HG02642 (cell line): ENCODE results near the gene ARRB1.
"Not testable (repeated sequence)": the region's sequence is repeated elsewhere in the genome, so short reads cannot be mapped to it uniquely, and the experiment has no call there.

Source experiments
- ATAC-seq: cut with Tn5 transposase; IDR thresholded peaks from one replicate; pipeline ENCODE4 v1.9.1; 2021; ENCODE audit warnings: mild to moderate bottlenecking; ENCODE audit not compliant: unreplicated experiment, poor library complexity

Gene ARRB1

GRCh38 chr11:75325713-75326438, 25.6 kb downstream of the ARRB1 start:
- ATAC-seq: no peak

GRCh38 chr11:75324740-75325139, 26.7 kb downstream of the ARRB1 start:
- no peak for ATAC-seq

DNA sequence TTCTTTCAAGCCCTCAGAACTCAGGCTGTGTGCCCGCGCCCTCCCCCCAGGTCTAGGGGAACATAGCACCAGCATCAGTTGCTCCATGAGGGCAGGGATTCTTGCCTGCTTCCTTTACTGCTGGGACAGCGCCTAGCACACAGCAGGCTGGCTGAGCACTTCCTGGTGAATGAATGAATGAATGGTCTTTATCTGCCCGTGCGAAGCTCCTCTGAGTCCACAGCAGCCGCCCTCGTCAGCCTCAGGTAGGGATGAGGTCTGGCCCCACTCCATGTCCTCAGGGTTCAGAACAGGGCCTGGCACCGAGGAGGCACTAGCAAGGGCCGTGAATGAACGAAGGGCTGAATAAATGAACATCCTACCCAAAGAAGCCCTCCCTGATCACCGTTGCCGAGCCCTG, 27.3 kb downstream of the ARRB1 start:
- ATAC-seq: no peak

- no peak for ATAC-seq
Measured at GRCh38 chr11:75323609-75324008, 27.9 kb downstream of the ARRB1 start.

DNA sequence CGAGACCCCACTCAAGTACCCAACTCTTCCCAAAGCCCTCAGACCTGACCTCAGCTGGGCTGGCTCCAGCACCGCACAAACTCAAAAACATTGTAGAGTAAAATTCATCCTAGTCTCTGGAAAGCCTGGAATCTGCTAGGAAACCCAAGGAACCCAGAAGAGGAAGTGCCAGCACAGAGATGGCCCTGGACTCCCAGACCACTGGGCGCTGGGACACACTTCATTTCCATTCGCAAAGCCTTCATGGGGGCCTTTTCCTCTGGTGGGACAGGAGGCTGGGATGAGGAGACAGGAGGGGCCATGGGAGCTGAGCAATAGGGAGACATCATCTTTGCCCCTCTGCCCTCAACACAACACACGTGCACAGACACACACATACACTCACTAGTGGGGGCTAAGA, 30.8 kb downstream of the ARRB1 start:
- no peak for ATAC-seq

GRCh38 chr11:75320046-75320618, 31.3 kb downstream of the ARRB1 start:
- no peak for ATAC-seq

DNA sequence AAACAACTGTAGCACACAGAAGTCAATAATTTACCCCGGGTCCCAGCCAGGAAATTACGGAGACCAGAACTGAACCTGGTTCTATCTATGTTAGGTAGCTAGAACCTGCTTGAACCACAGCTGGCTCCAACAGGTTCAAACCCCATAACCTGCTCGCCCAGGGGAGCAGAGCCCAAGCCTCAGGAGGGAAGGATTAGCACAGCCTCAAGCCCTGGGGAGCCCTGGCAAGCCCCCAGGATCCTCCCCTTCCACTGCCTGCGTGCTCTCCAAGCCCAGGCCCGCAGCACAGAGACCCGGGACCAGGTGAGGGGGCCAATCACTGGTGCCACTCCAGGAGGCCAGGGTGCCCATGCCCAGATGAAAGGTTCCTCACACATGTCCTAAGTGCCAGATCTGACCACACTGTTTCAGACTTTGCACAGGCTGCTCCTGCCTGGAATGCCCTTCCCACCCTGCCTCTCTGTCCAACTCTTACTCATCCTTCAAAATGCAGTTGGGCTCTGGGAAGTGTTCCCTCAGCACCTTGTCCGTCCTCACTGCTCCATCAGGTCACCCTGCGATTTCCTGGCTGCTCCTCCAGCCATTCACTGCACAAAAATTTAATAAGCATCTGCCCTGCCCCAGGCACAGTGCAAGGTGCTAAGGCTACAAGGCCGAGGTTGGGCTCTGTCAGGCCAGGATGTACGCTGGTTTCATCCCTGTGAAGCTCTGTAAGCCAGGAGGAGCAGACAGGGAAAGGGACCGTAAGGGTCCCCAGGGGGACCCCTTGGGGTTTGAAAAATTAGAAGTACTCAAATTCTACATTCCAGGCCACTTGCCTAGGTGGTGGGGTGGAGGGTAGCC, 32.2 kb downstream of the ARRB1 start:
- ATAC-seq: no peak

- ATAC-seq: no peak
Measured at GRCh38 chr11:75317446-75318122, 33.9 kb downstream of the ARRB1 start.

GRCh38 chr11:75315439-75315805, 36.0 kb downstream of the ARRB1 start:
- no peak for ATAC-seq

DNA sequence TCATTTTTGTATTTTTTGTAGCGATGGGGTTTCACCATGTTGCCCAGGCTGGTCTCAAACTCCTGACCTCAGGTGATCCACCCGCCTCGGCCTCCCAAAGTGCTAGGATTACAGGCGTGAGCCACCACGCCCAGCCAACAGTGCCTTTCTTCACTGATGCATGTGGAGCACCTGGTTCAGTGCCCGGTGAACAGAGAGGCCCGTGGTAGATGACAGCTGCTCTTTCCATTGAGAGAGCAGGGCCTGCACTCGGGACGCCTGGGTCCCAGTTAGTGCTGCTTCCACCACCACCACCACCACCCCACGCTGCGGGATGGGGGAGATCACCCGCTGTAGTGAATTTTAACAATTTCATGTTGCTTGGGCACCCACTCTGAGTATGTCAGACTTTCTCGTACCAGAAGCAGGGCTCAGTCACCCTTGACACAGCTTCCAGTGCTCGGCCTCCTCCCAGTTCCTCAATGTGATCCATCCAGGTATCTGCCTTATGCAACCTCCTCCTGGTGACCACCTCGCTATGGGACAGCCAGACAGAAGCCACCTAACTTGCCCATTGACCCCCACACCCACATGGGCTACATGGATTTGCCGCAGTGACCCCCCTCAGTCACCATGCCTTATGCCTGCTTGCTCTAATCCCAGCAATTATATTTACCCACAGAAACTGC, 36.6 kb downstream of the ARRB1 start:
- no peak for ATAC-seq

- ATAC-seq: no peak
Measured at GRCh38 chr11:75313513-75314272, 37.8 kb downstream of the ARRB1 start.

DNA sequence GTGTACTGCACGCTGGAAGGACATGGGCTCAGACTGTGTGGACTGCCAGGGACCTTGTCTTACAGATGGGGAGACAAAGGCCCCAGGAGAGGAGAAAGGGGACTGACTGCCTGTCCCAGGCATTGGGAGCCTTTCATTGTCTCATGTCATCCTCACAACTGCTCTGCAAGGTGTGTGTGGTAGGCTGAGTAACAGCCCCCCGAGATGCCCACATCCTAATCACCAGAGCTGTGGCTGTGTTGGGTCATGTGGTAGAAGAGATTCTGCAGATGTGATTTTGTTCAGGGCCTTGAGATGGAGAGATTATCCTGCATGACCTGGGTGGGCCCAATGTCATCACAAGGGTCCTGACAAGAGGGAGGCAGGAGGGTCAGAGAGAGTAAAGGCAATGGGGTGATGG, 39.1 kb downstream of the ARRB1 start:
- no peak for ATAC-seq

DNA sequence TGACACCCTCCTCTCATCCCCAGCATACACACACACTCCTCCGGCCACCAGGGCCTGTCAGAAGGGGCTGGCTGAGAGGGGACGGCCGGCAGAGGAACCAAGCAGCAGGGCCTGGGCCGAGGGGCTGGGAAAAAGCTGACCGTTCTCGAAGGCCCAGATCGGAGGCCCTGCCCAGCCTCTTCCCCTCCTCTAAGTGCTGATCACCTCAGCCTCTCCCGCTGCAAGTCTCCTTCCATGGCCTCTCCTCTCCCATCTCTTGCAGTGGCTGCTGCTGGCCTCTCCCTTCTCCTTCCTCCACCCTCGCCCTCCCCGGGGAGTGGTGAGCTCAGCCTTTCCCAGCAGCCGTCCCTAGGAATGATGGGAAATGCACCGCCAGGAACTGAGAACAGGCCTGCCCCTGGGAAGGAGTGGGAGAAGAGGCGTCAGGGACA, 39.6 kb downstream of the ARRB1 start:
- no peak for ATAC-seq

GRCh38 chr11:75308986-75309385, 42.5 kb downstream of the ARRB1 start:
- no peak for ATAC-seq

DNA sequence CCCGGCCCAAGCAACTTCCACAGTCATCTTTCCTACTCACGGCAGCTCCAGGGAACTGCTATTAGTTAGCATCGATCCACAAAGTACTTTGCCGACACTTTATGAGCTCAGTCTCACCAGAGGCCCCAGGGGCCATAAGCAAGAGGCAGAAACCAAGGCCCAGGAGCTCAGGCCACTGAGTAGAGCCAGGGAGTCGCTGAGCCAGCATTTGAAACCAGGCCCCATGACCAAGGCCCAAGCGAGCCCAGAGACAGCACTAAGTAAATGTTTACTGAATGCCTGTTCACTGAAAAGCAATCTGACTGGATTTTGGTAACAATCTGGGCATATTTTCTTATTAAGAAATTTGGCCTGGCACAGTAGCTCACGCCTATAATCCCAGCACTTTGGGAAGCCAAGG, 43.3 kb downstream of the ARRB1 start:
- ATAC-seq: no peak

GRCh38 chr11:75307058-75307457, 44.4 kb downstream of the ARRB1 start:
- ATAC-seq: no peak

- ATAC-seq: no peak
Measured at GRCh38 chr11:75306529-75306928, 44.9 kb downstream of the ARRB1 start.

GRCh38 chr11:75305993-75306392, 45.5 kb downstream of the ARRB1 start:
- no peak for ATAC-seq

DNA sequence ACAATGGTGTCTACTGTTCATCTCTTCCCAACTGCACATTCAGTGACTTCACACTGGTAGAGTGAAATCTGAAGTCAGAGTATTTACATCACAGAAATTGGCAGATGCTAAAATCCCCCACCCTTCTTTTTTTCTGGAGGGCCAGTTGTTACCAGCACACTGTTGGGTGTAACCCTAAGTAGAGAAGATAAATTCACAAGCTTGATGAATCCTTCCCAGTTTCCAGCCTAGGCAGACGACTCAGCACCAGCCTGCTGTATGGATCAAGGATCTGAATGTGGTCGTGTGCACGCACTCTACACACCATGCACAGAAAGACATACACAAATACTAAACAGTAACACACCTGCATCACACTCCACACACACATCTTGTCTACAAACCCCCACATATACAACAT, 46.0 kb downstream of the ARRB1 start:
- no peak for ATAC-seq

DNA sequence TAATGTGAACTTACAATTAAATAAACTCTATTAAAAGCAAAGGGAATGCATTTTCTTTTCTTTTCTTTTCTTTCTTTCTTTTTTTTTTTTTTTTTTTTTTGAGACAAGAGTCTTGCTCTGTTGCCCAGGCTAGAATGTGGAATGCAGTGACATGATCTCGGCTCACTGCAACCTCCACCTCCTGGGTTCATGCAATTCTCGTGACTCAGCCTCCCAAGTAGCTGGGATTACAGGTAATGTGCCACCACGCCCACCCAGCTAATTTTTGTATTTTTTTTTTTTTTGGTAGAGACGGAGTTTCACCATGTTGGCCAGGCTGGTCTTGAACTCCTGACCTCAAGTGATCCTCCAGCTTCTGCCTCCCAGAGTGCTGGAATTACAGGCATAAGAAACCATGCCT, 46.5 kb downstream of the ARRB1 start:
- not testable (repeated sequence) for ATAC-seq
